HG03354 (cell line): ENCODE results near the gene GNG12.

Source experiments
- ATAC-seq: cut with Tn5 transposase; IDR thresholded peaks from one replicate; pipeline ENCODE4 v1.9.1; 2021; ENCODE audit warnings: mild to moderate bottlenecking; ENCODE audit not compliant: unreplicated experiment, poor library complexity, severe bottlenecking

The GNG12 gene

DNA sequence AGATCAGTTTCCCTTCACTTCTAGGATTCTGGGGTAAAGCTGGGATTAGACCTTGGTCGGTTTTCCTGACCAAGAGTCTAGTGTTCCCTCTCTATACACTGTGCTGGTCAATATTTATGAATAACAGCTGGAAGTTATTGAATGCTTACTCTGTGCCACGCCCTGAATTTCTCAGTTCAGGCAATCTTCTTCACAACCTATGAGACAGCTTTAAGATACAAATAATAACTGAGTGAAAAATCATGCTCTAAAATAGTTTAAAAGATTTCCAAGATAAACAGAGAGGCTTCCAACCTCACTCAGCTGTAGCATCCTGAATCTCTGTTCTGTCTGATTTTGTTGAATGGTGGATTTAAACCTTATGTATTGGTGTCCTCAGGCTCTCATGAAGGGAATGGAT lies 72.2 kb downstream of the GNG12 start:
- ATAC-seq: no peak

DNA sequence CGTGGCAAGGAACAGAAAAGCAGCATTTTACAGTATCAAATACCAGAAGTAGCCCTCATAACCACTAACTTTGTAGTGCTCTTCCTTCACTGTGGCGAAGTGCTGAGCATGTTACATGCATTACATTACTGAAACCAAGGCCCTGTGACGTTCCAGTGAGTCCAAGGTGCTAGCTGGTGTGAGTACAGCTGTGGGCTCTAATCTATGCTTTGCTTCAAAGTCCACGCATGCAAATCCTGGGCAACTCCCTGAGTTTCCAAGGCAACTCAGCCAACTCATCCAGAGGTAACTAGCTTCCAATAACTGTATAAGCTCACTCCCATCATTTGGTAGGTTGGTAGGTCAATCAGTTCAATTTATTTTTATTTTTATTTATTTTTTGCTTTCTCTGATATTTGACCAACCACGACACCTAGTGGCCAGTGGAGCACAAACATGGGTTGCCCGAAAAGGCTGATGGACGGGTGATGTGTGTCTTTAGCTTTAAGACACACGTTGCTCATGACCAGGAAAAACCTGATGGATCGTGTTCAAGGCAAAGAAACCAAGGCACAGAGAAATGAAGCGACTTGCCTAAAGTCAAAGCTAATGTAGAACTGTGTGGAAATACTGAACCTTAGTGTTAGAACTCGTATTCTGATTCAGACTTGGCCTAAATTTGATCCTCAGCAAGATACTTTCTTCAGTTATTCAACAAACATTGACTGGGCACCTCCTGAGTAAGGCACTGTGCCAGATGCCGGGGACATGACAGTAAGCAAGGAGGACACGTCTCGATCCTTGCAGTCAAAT lies 73.0 kb downstream of the GNG12 start:
- peak; percentile 100 for ATAC-seq

DNA sequence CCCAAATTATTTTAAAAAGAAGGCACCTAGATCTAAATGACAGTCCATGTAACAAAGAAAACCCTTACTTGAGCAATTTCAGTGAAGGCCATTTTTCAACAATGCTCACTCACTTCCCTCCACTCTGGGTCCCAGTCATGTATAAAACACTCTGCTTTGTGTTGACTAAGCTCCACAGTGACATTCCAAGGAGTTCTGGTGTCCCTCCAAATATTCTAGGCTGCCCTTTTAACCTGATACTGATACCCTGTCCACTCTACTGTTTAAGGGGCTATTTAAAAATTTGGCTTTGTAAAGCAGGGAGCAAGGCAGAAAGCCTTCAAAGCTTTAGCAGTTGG lies 73.6 kb downstream of the GNG12 start:
- peak; percentile 27 for ATAC-seq

DNA sequence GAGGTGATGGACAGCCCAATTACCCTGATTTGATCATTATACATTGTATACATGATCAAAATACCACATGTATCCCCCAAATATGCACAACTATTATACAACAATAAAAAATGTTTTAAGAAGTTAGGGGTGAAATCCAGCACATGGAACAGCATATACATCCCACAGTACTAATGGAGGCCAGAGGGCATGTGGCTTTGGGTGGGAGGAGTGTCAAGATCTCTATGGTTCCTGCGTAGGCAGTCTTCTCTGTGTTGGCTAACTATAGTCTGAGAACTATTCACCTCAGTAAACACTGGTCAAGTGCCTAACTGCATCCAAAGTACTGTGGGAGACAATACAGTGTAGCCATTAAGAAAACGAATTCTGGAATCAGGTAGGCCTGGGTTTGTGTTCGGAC lies 74.2 kb downstream of the GNG12 start:
- ATAC-seq: no peak

DNA sequence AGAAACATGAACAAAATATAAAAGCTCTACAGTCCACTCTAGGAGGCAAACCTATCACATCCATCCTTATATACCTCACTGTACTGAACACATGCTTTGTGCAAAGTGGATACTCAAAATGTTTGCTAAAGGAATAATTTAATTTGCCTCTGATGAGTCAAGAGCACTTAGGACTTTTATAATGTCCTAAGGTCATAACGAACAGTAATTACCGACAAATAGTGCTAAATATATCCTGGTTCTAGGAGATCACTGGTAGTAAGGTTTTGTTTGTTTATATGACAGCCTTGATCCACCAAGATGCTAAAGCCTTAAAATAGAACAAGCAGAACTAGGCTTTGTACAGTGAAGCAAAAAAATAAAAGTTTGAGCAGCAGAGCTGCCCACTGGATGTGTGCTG lies 77.6 kb downstream of the GNG12 start:
- no peak for ATAC-seq

DNA sequence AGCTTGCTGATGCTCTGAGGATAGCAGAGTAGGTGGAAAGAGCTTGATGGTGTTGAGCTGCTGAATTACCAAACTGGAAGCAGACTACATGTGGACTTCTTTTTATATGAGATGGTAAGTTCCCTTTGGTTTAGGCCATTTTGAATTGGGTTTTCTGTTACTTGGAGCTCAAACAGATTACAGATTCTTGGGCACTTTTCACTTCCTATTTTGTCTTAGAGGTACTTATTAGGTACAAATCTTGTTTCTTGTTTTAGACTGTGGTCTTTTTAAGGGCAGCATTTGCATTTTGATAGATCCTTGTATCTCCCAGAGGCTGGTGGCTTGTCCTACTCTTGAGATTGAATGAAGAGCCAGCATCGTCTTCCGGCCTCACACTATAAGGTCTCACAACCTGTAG lies 78.1 kb downstream of the GNG12 start:
- no peak for ATAC-seq

DNA sequence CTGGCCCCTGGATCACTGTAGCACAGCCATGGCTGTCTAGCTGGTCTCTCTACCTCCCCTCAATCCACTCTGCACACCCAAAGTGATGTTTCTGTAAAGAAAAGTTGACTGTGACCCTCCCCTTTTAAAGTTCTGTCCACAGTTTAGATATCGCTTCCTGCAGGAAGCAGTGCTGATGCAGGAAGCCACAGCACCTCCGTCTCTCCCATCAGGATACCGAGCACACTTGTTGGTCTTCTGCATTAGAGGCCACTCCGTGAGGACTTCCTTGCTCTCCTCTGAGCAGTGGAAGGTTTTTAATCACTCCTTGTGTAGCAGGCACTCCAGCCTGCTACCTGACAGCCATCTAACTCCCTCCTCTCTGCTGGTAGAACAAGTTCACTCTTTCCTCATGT lies 78.7 kb downstream of the GNG12 start:
- ATAC-seq: no peak

DNA sequence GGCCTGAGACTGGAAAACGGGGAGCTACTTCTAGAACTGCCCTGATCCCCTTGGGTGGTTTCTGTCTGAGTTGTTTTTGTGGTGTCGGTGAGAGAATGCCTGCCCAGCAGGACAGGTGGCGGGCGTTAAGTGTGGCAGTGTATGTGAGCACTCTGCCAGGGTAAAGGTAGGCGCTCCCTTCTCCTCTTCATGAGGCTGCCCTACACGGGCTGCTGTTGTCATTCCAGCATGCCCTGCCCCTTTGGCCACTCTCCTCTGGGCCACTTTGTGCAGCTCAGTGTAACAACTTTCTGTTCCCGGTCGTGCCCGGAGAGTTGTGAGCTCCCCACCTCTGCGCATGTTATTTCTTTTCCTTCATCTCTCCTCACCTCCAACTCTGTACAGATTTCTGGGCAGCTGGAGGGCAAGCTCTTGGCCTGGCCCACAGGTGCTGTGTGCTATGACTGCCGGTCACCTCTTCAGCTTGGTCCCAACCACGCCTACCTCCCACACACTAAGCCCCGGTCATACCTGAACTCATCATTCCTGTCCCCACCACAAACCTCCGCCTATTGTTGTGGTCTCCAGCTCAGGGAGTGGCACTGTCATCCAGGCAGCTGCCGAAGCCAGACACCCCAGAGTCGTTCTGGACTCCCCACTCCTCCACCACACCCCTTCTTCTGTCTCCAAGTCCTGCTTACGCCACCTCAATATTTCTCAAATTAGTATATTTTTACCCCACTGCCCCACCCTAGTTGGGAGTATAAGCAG lies 79.3 kb downstream of the GNG12 start:
- ATAC-seq: no peak

DNA sequence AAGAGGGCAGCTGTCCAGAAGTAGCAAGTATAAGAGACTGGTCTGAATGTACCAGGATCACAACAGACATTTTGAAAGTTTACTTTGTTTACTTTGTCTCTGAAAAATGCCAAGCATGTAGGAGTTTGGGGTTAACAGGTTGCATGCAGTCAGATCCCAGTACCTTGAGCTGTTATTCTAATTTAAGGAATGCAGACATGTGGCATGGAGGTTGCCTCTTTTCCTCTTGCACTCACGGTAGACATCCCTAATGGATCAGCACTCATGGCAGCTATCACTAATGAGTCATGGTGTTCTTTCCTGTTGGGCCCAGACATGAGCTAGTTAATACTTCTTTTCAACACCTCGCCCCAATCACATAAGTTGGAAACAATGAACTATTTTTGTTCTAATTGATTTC lies 81.0 kb downstream of the GNG12 start:
- no peak for ATAC-seq

DNA sequence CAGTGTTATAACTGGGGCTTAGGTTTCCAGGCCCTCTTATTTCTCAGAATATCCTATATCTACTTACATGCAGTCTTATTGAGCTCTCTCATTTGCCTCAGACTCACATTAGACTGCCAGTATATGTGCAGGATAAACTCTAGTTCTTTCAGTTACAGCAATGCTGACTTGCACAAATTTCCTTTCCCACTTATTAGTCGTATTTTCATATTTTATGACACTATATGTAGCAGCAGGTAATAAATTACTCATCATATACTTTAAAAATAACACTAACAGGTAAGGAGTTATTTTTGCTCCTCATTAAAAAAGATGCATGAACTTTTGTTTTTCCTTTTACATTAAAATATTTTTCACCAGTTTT lies 82.6 kb downstream of the GNG12 start:
- ATAC-seq: no peak

DNA sequence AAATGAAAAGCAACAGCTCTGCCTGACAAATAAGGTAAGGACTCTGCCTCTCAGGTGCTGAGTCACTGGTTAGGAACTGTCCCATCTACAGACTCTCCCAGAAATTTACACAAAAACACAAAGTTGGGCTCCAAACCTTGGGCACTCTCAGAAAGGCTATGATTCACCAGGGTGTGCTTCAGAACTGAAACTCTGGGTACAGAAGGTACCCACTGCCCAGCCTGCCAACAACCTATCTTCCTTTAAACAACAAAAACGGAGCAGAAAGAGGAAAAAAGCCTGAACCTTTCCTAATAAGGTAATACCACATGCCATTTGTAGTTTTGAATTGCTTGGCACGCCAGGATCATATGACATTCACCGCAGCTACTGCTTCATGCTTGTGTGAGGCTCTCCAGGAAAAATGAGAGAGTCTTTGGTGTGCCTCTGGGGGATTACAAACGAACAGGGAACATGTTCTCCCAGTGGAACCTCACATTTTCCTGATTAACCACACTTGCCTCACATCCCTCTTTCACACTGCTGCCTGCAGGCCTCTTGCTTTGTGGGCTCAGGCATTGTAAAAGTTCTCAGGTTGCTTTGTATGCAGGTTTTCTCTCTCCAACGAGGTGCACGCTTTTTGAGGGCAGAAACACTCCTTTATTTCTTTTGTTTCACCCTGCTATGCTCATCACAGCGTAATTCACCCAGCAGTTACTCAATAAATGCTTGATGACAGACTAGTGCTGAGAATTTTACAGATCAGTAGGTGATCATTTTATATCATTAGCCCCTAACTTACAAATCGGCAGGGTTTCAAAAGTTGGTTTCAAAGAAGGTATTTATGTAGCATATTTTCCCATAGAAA lies 83.2 kb downstream of the GNG12 start:
- no peak for ATAC-seq

DNA sequence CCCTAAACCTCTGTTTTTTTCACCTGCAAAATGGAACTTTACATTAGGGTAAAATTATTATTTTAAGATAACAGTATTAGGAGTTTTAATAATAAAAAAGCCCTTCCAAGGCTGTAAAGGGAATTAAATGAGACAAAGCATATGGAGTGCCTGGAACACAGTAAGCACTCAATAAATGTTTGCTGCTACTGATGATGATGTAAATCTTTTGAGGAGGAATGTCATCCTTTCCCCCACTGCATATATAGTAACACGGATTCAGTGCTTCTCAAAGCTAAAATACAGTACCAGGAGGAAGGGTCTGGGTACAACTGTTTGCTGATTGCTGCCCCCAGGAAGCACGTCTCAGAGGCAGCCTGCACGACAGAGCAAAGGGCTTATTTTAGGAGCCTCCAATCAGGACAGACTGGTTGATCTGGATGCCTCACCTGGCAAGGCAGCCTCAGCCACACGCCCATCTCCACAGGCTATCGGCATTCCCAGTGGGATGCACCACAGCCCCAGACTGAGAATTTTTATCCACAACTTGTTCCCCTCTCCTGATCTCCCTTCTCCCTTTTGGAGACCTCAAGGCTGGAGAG lies 83.9 kb downstream of the GNG12 start:
- no peak for ATAC-seq

DNA sequence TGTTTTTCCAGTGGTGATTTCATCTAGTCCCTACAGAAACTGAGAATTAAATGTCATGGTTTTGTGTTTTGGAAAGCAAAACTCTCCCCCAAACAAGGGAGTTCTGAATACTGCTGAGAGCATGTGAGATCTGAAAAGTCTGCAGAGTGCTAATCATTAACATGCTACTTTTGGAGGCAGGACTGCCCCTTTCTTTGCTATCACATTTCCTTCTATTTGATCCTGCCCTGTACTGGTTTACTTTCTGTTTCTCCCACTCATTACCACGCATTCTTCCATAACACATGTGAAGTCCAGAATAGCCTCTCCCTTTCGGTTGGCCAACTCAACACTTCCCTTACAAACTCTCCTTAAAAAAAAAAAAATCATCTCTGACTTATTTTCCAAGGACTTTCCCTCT lies 84.6 kb downstream of the GNG12 start:
- ATAC-seq: peak; percentile 94

DNA sequence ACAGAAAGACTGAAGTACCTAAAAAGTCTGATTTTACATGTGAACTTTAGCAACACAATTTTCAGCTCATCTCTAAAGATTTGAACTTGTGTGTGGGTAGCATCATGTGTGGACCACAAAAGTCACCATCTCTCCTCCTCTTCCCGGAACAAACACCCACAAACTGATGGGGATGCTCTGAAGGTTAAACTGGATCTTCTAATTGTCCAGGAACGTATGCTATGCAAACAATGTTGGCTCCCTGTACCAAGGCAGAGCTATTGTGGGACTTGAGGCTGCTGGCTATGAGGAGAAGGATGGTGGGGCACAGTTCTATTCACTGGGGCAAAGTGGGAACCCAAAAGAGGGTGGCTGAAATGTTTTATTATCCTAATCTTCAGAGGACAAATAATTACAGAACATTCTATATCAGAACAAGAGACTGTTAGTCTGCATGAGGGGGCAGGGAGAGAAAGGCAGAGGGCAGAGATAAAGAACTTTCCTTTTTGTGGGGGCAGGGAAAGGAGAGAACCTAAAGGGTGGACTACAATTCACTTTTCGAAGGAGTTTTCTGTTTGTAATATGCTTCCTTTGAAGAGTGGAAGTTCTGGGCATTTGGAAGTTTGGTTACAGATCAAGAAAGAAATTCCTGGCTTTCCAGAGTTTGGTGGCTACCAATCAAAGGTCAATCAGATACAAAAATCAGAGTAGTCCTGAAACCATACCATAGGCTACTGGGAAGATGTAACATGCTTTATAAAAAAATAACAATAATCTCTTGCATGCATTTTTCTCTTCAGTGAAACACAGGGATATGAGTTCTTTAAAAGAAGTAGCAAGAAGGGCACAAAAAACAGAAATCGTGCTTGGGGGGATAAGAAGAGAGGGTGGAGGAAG lies 85.4 kb downstream of the GNG12 start:
- no peak for ATAC-seq

DNA sequence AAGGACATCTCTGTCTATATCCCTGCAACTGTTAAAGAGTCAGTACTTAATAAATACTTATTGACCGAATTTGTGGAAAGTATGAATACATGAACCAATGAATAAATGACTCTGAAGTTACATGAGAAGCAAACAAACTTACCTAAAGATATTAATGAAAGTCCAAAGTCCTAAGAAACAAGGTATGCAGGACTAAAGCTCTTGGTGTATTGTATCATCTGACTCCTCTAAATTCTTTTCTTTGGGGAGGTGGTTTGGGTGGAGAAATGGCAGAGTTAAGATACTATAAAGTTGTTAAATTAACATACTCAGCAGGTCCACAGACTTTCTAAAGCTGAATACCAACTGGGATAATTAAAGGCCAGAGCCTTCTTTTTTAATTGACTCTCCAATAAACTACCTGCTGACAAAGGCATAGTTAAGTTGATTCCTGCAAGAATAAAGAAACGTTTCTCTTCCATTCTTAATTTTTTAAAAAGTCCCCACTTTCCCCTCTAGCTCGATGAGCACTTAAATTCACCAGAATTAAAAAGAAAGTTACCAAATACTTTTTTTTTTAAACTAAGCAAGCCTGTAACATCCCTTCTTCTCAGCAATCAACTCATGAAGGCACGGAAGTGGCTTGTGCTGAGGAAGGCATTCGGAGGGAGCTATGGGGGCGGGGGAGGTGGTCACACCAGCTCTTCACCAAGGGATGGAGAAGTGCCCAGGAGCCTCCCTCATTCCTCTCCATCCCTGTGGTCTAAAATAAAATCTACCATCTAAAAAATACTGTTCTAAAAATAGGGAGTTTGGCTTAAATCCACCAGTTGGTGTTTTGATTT lies 87.2 kb downstream of the GNG12 start:
- ATAC-seq: no peak

DNA sequence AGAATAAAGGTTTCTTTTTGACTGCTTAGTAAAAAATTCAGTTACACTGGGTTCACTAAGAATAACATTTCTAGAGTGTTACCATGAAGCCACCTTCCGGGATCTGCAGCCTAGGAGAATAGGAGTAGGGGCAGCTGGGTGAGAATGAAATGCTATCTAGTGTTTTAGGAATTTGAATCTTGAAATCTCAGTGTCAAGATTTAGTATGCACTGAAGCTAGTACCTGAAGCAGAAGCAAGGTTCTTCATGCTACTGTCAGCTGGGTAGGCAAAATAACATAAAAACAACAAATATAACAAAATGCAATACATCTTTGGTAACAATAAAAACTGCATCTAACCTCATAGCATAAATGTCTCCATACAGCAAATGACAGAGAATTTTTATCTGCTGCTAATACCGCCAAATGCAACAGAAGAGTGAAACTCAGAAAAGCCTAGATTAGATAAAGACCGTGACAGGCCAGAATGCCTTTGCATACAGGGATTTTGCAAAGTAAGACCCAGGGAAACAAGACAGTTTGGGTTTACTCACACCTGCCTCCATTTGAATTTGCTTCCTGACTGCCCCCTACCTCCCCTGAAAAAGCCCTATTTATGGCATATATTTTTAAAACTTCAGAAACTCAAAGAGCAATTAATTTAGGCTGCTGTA lies 90.1 kb downstream of the GNG12 start:
- no peak for ATAC-seq

DNA sequence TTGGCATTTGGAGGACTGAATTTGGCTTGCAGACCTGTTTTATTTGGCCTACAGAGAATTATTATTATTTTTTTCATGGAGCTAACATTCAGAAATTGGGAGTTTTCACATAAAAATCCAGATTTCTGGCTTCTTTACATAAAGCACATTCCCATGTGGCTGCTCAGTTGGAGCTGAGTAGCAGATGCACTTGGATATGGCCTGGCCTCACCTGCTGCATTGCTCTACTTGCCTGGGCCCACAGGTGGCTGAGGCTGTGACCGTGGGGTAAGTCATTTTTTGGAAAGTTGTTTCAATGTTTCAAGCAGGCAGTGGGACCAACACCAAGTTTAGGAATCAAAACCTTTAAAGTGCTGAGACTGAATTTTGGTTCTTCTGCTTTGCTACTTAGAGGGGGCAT lies 91.5 kb downstream of the GNG12 start:
- ATAC-seq: no peak

DNA sequence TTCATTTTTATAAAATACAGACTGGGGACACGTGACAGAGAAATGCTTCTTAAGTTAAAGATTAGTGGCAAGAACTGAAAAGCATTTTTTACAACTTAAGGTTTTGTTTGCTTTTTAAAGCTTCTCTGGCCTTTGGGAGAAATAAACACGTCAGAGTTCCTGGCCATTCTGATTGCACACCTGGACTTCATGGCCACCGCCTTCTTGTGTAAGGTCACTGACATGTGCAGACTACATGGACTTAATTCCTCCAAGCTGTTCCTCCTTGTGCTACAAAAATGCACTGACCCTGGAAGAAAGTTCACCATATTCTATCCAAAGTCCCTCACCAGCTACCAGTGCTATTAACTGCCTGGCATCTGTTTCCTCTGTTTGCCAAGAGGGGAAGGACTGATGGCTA lies 92.1 kb downstream of the GNG12 start:
- no peak for ATAC-seq
